ENCODE results near the gene PARK7.

The PARK7 gene

GRCh38 chr1:7985851-7986612, 24.5 kb downstream of the PARK7 start:
- no peak for DNase-seq

- no peak for DNase-seq
These were observed 26.0 kb downstream of the PARK7 start for GRCh38 chr1:7987528-7987927.

- DNase-seq = no peak
These were observed 27.1 kb downstream of the PARK7 start for GRCh38 chr1:7988576-7988975.

DNA sequence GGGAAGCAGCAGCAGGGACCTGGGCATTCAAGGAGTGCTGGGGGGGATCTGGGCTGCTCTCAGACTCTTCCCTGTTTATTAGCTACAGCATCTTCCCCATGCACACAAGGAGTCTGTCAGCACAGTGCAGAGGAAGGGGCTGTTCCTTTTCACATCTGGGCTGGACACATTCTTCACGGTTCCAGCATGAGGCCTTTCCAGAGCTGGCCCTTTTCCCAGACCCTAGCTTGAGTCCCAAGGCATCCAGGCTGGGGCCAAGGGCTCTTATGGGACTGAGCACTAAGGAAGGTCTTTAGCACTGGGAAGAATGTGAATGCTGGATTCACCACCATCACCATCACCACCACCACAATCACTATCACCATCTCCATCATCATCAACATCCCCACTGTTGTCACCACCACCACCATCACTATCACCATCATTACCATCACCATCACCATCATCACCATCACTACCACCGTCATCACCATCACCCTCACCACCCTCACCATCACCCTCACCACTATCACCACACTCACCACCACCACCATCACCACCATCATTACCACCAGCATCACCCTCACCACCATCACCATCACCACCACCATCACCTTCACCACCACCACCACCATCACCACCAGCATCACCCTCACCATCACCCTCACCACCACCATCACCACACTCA, 28.4 kb downstream of the PARK7 start:
- no peak for DNase-seq

GRCh38 chr1:7991504-7992440, 30.3 kb downstream of the PARK7 start:
- DNase-seq = no peak

DNA sequence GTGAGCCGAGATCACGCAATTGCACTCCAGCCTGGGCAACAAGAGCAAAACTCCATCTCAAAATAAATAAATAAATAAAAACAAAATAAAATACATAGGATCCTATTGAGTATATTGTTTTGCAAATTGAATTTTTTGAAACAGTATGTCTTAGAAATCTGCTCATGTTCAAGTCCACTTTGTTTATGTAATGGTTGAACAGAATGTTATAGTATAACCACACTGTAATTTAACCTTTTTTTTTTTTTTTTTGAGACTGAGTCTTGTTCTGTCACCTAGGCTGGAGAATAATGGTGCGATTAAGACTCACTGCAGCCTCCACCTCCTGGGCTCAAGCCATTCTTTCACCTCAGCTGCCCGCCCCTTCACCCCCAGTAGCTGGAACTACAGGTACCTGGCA, 31.4 kb downstream of the PARK7 start:
- DNase-seq = no peak

GRCh38 chr1:7993593-7994479, 32.3 kb downstream of the PARK7 start:
- no peak for DNase-seq

DNA sequence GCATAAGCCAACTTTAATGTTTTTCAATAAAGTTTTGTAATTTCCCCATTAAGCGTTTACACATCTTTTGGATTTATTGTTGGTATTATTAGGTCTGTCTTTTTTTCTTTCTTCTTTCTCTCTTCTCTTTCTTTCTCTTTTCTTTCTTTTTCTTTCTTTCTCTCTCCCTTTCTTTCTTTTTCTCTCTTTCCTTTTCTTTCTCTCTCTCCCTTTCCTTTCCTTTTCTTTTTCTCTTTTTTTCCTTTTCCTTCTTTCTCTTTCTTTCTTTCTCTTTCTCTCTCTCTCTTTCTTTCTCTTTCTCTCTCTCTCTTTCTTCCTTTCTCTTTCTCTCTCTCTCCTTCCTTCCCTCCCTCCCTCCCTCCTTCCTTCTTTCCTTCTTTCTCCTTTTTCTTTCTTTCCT, 33.3 kb downstream of the PARK7 start:
- DNase-seq = no peak

GRCh38 chr1:7995437-7995836, 33.9 kb downstream of the PARK7 start:
- no peak for DNase-seq

GRCh38 chr1:8002329-8002910, 40.9 kb downstream of the PARK7 start:
- DNase-seq = no peak

DNA sequence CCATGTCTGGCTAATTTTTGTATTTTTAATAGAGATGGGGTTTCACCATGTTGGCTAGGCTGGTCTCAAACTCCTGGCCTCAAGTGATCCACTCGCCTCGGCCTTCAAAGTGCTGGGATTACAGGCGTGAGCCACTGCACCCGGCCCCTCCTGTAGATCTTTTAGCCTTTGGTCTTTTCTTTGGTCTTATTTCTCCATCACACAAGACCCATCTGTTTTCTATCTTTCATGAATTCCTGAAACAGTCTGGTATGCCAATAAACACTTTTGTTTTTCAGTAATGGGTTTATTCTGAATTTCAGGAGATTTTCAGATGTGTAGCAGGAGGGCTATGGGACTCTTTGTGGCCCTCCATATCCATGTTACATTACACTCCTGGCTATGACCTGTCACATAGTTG, 41.4 kb downstream of the PARK7 start:
- no peak for DNase-seq

DNA sequence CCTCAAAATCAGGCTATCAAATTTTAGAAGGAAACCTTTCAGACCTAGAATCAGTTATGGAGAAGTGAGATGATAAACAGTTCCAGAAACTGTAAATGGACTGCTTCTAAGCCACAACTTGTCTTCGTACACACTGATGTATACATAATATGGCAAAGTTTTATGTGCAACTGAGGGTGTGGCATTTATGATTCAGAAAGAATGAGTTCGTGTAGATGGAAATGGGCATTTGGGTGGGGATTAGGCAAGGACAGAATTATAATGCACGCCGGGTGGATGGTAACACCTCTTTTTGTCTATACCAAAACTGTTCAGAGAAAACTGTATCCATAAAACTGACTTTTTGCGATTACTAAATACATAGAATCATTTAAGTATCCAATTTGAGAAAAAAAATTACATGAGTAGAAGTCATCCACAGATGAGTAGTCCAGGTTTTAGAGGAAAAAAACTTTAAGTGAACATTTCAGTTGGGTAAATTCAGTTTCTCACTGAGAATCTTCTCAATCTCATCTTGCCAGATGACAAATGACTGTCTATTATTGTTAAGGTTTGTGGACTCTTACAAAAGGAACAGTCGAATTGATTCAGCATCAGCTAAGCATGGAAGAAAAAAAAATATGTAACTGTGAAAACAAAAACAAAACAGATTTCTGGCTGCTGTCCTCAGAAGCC, 42.1 kb downstream of the PARK7 start:
- DNase-seq = no peak

DNA sequence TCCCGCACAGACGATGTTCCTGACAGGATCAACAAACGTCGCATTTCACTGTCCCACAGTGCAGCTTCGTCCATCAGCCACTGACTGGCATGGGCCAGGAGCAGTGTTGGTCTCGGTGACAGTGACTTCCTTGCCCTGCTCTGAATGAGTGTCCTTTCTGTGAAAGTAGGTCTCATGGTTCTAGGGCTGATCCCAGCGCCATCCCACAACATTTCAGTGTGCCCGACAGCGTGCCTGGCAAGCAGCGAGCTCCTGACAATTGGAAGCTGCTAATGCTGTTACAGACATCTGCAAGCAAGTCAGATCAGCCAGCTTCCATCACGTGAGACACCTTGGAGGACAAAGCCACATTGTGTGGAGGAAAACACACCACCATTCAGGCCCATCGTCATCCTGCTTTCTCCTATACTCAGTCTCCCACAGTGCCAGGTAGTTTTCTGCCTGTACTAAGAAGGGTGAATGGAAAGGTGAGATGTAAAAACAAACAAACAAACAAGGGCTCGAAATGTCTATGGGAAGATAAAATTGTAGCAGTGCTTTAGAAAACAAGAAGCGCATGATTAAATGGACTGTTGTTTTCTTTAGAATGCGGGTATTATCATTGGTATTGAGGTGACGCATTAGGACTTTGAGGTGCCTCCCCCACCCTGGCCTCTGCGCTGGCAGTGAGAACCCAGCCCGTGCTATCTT, 42.7 kb downstream of the PARK7 start:
- no peak for DNase-seq

DNA sequence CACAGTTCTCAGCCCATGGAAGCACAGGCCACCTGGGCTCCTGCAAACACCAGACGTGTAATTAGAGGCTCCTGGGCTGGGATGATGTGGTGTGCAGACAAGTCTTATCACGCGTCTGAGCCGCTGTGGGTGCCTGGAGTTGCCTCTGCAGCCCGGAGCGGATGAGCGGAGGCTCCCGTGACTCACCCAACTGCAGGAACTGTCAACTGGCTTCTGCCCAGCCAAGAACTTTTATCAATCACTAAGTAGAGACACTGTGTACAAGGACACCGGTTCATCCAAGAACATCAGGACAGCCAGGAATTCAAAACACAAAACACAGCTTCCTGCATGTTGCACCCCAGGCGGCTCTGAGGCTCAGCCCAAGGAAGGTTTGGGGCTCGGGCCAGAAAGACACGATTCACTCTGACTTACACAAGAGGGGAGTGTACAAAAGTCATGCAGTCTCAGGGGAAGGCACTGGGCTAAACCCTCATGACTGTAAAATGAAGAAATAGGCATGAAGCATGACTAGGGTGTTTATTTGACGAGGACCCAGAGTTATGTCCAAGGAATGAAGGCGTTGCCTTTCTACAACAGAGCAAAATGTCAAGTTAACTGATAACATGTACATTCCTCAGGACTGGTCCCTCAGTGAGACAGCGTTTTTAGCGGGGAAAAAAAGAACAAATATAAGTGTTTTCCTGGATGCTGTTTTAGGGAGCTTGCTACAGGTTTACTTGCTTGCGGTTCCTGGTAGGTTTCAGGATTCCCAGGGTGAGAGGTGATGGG, 43.5 kb downstream of the PARK7 start:
- no peak for DNase-seq

DNA sequence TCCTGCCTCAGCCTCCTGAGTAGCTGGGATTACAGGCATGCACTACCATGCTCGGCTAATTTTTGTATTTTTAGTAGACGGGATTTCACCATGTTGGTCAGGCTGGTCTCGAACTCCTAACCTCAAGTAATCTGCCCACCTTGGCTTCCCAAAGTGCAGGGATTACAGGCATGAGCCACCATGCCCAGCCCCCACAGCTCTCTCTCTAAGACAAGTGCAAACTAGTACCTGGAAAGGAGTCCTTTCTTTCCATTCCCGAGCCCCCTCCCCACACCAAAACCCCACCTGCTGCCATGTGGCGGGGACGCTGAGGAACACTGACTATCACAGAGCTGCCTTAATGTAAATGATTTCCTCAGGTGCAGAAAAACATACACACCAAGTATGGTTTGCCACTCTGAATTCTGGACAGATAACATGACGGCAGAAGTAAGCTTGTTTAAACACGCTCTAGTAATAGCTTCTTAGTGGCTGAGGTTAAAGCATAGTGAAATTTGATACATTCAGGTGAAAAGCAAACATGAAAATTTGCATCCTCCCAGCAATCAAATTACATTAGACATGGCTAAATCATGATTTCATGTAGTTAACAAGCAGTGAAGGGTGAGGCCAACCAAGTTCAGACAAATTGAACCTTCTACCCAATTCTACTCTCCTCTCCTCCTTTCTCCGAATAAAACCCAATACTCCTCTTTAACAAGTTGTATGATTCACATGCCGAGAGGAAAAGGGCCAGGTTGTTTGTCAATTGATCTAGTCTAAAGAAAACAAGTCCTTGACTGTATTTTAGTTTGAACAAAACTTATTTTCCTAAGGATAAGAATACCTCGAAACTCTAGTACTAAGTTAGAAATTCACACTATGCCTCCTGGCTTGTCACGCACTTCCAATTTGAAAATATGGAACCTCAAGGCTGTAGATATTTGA, 44.8 kb downstream of the PARK7 start:
- no peak for DNase-seq

DNA sequence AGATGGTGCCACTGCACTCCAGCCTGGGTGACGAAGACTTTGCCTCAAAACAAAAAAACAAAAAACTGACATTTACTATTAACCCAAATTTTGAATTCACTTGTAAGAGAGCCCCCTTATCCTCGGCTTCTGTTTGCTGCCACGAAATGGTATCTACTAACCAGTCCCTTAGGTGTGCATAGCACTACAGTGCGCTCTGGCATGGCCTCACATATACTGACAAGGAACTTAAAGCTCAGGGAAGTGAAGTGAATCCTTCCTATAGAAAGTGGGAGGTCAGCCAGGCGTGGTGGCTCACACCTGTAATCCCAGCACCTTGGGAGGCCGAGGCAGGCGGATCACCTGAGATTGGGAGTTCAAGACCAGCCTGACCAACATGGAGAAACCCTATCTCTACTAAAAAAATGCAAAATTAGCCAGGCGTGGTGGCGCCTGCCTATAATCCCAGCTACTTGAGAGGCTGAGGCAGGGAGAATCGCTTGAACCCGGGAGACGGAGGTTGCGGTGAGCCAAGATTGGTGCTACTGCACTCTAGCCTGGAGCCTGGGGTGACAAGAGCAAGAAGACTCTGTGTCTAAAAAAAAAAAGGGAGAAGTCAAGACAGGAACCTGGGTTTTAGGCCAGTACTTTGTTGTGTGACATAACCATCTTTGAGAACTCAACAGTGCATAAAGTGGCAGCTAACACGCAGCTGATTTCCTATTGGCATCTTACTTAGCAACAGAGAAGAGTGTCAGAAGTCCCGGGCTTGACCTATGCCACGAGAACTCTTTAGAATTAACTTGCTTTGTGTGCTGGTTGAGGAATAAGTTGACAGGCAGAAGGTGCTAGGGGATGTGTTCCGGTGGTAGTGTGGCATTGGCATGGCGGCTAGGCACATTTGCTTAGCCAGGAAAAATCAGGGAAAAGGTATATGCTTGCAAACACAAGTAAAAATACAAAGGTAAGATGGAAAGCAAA, 47.8 kb downstream of the PARK7 start:
- no peak for DNase-seq

DNA sequence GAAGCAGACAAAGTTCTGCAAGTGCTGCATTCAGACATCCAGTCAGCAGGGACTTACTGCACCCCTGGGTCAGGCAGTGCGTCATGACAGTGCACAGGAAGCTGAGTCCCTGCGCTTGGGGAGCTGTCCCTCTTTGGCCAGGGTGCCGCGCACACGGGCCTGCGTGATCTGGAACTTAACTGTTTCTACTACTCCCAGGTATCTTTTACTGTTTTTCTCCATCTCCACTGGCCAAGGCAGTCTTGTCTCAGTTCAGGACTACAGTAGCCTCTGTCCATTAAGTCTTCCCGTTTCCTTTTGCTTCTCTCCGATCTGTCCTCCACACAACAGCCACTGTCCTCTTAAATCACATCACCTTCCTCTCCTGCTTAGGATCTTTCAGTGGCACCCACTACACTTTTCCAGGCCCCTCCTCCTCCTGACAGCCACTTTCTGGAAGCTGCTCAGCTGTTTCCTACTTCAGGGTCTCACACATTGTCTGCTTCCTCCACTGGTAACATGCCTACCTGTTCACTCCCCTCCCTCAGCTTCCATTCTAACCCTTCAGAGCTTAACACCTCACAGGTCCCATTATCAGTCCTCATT, 48.7 kb downstream of the PARK7 start:
- no peak for DNase-seq

All from stimulated activated CD4-positive, alpha-beta T cell treated with anti-CD3 and anti-CD28 coated beads, Interleukin-2, amount 100 ng/mL, for 48 hours (primary cell).